Panc1 (cell line): ENCODE measurements around the gene VSX2. TPM values are rescaled to one million over a fixed set of nuclear protein-coding genes. Genes with fewer than 3 reads are reported as not detected.

Experiments used
- ATAC-seq: fragments of 200-7000 bp; cut with Tn5 transposase; 2 replicates; pipeline ENCODE4 v1.9.1; 2020; ENCODE audit warnings: mild to moderate bottlenecking, moderate library complexity
- BruUV-seq: library from RNA; stranded (reverse); fragments of 400-500 nt; replicated peaks from 2 replicates; lab custom pipeline; 2021; lab: Mats Ljungman, UMichigan
- CTCF ChIA-PET: fragments of 300-600 bp; sonication (Branson Sonifier 250); formaldehyde crosslinking; loops from one replicate; lab custom pipeline; 2022; ENCODE audit warnings: antibody characterized with exemption; lab: Charles Lee
- POLR2A ChIA-PET: fragments of 300-600 bp; sonication (Branson Sonifier 250); formaldehyde crosslinking; loops from one replicate; lab custom pipeline; 2022; ENCODE audit warnings: antibody characterized with exemption; lab: Charles Lee
- DNase-seq: peaks from one replicate; pipeline ENCODE4 v3.0.0-alpha.2; 2010; ENCODE audit warnings: low read depth, low spot score
- H3K27ac ChIP-seq: 2 replicates; pipeline ENCODE4 v1.5.1; 2011; ENCODE audit warnings: mild to moderate bottlenecking, low read length, inconsistent platforms
- H3K27me3 ChIP-seq: fragments of 200-500 bp; sonication (Bioruptor generic); 2 replicates; pipeline ENCODE4 v1.6.0; 2014; ENCODE audit warnings: low read length, inconsistent platforms; ENCODE audit not compliant: control insufficient read depth, insufficient read depth
- H3K36me3 ChIP-seq: fragments of 200-500 bp; sonication (Bioruptor generic); 2 replicates; pipeline ENCODE4 v1.5.1; 2014; ENCODE audit warnings: inconsistent platforms, mild to moderate bottlenecking, low read length, moderate library complexity; ENCODE audit not compliant: control insufficient read depth, insufficient read depth
- H3K4me1 ChIP-seq: 2 replicates; pipeline ENCODE4 v1.5.1; 2011; ENCODE audit warnings: inconsistent platforms, mild to moderate bottlenecking, low read length, moderate library complexity; ENCODE audit not compliant: control insufficient read depth, insufficient read depth
- H3K4me3 ChIP-seq, 2 experiments: 2 replicates each; pipeline ENCODE4 v1.5.1; 2011 to 2012; ENCODE audit warnings: low read depth in 2 of 2, low read length in 2 of 2, mild to moderate bottlenecking in 2 of 2, inconsistent platforms in 1 of 2, moderate library complexity in 1 of 2
- H3K9me3 ChIP-seq: fragments of 200-500 bp; sonication (Bioruptor generic); 2 replicates; pipeline ENCODE4 v1.5.1; 2014; ENCODE audit warnings: low read depth, mild to moderate bottlenecking, inconsistent platforms, low read length, moderate library complexity; ENCODE audit not compliant: control insufficient read depth, insufficient read depth
- CTCF ChIP-seq: fragments of 450-650 bp; IDR thresholded peaks from 2 replicates; pipeline ENCODE4 v1.5.1; 2017; ENCODE audit warnings: mild to moderate bottlenecking
- POLR2AphosphoS5 ChIP-seq: IDR thresholded peaks from 2 replicates; pipeline ENCODE4 v1.6.1; 2012; ENCODE audit warnings: mild to moderate bottlenecking, low read depth, low read length, moderate library complexity
- REST ChIP-seq, 2 experiments: IDR thresholded peaks; 2 replicates each; pipeline ENCODE4 v1.6.1; 2011 to 2012; ENCODE audit warnings: low read depth in 2 of 2, control low read depth in 1 of 2, low read length in 1 of 2, mild to moderate bottlenecking in 1 of 2, moderate library complexity in 1 of 2; ENCODE audit not compliant: insufficient read depth in 1 of 2
- SIN3A ChIP-seq: IDR thresholded peaks from 2 replicates; pipeline ENCODE4 v1.6.1; 2012; ENCODE audit warnings: low read depth, mild to moderate bottlenecking, low read length, moderate library complexity, borderline replicate concordance; ENCODE audit not compliant: insufficient read depth
- TCF7L2 ChIP-seq: IDR thresholded peaks from 2 replicates; pipeline ENCODE4 v1.6.1; 2011; ENCODE audit warnings: mild to moderate bottlenecking, low read depth, low read length, inconsistent platforms
- in situ Hi-C: cut with HindIII; loops from 2 replicates; pipeline ENCODE4 v1.10.0; 2016; ENCODE audit warnings: low sequenced_read_pairs, low pct_unique_long_range_greater_than_20kb
- intact Hi-C: fragments of 100-400 bp; cut with micrococcal nuclease; formaldehyde crosslinking; loops from one replicate; pipeline ENCODE4 v1.10.0; 2022; ENCODE audit not compliant: unreplicated experiment
- total RNA-seq: library from RNA; stranded (reverse); gene quantifications from one replicate; pipeline ENCODE4 v1.2.1, GENCODE V29; 2021; ENCODE audit not compliant: unreplicated experiment

VSX2 gene
- total RNA-seq, 1 experiment from 2014 or later = not detected

DNA sequence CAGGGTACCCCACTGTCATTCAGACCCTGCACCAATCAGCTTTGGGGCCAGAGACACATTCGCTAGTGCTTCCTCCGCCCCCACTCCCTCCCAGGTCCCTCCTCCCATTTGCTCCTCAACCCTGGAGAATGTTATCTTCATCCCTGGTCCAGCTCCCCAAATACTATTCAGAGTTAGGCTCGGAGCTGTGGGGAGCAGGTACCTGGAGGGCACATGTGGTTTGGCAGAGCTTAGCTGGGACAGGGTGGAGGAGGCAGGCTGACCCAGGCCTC, 19.5 kb downstream of the VSX2 start:
- TF ChIP-seq SIN3A = no peak
- no peak for TF ChIP-seq CTCF
- TF ChIP-seq REST (IDR thresholded peaks at IDR 0.05; ENCODE audit: insufficient read depth in 1 of 2, low read depth in 2 of 2, low read length in 1 of 2) = no peak
- TF ChIP-seq POLR2AphosphoS5 = no peak
- no peak for TF ChIP-seq TCF7L2
- no peak overlapping the region for H3K27ac ChIP-seq
- H3K27me3 ChIP-seq = no peaks in the 10 kb centered on the region
- no peaks in the 10 kb centered on the region for H3K9me3 ChIP-seq
- ATAC-seq (no peak), DNase-seq (no peak)
- H3K4me1 ChIP-seq = no peaks in the 10 kb centered on the region
- ChIA-PET CTCF (no interaction called here), POLR2A (no interaction called here)
- H3K4me3 ChIP-seq = no peak overlapping the region
- no peaks in the 10 kb centered on the region for H3K36me3 ChIP-seq
- no TSS peak for BruUV-seq
- intact Hi-C loops (no loop called here), in situ Hi-C loops (no loop called here)

DNA sequence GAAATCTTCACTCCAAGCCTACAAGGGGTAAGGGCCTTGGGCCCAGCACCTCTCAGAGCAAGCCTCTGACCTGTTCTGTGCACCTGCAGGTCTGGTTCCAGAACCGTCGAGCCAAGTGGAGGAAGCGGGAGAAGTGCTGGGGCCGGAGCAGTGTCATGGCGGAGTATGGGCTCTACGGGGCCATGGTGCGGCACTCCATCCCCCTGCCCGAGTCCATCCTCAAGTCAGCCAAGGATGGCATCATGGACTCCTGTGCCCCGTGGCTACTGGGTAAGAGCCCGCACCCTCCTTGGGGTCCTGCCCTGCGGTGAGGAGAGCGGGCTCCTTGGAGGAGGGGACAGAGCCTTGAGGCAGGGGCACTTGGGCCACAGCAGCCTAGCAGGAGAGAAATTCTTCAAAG, 20.3 kb downstream of the VSX2 start:
- no peaks in the 10 kb centered on the region for H3K4me1 ChIP-seq
- ATAC-seq (no peak), DNase-seq (no peak)
- intact Hi-C loops = no loop called here
- POLR2A ChIA-PET = no interaction called here
- BruUV-seq = no TSS peak
- CTCF ChIA-PET = no interaction called here
- no peak overlapping the region for H3K4me3 ChIP-seq
- H3K36me3 ChIP-seq = no peaks in the 10 kb centered on the region
- H3K27me3 ChIP-seq = no peaks in the 10 kb centered on the region
- in situ Hi-C loops = no loop called here
- TF ChIP-seq REST (IDR thresholded peaks at IDR 0.05; ENCODE audit: insufficient read depth in 1 of 2, low read depth in 2 of 2, low read length in 1 of 2) (no peak), SIN3A (no peak), POLR2AphosphoS5 (no peak), TCF7L2 (no peak), CTCF (no peak)
- H3K9me3 ChIP-seq = no peaks in the 10 kb centered on the region
- no peak overlapping the region for H3K27ac ChIP-seq
